Common myeloid progenitor, CD34-positive (primary cell): ENCODE measurements around the gene POLR1C.
A peak's percentile ranks its signal among the peaks of the same experiment; 100 is the strongest.

ENCODE experiments used
- CTCF ChIA-PET: fragments of 350-600 bp; sonication (Branson Sonifier 250); formaldehyde crosslinking; loops from one replicate; lab custom pipeline; 2021; ENCODE audit warnings: antibody characterized with exemption; lab: Charles Lee
- POLR2A ChIA-PET: fragments of 350-600 bp; sonication (Branson Sonifier 250); formaldehyde crosslinking; loops from one replicate; lab custom pipeline; 2021; ENCODE audit warnings: antibody characterized with exemption; lab: Charles Lee
- DNase-seq, 3 donors: peaks; one replicate each; pipeline versions ENCODE4 v3.0.0 to v3.0.0-alpha.2; 2013
- H3K27ac ChIP-seq, 2 experiments: 1 replicate in 1 of 2; 2 replicates in 1 of 2; pipeline ENCODE4 v1.7.0; 2013; ENCODE audit warnings: inconsistent platforms in 2 of 2, low read length in 2 of 2, mild to moderate bottlenecking in 2 of 2, low read depth in 1 of 2, moderate library complexity in 1 of 2; ENCODE audit not compliant: severe bottlenecking in 2 of 2, insufficient read depth in 1 of 2, poor library complexity in 1 of 2
- H3K27me3 ChIP-seq, 5 experiments: replicated peaks in 2 of 5; 1 replicate in 3 of 5; 2 replicates in 2 of 5; pipeline versions ENCODE4 v1.6.1 to v1.7.0; 2013; ENCODE audit warnings: low read length in 4 of 5, mild to moderate bottlenecking in 2 of 5, moderate library complexity in 2 of 5, inconsistent platforms in 1 of 5; ENCODE audit not compliant: insufficient read depth in 5 of 5, control insufficient read depth in 4 of 5
- H3K36me3 ChIP-seq, 4 experiments: 1 replicate in 2 of 4; 2 replicates in 2 of 4; pipeline versions ENCODE4 v1.6.1 to v1.7.0; 2013; ENCODE audit warnings: low read length in 3 of 4, control low read depth in 1 of 4, mild to moderate bottlenecking in 1 of 4; ENCODE audit not compliant: control insufficient read depth in 4 of 4, insufficient read depth in 4 of 4
- H3K4me1 ChIP-seq, 4 experiments: 1 replicate in 3 of 4; 2 replicates in 1 of 4; pipeline versions ENCODE4 v1.6.1 to v1.7.1; 2013; ENCODE audit warnings: low read length in 3 of 4, mild to moderate bottlenecking in 3 of 4, control low read depth in 1 of 4, inconsistent platforms in 1 of 4, moderate library complexity in 1 of 4; ENCODE audit not compliant: control insufficient read depth in 4 of 4, insufficient read depth in 4 of 4; ENCODE audit errors: control extremely low read depth in 1 of 4
- H3K4me3 ChIP-seq, 7 experiments: 1 replicate in 4 of 7; 2 replicates in 3 of 7; pipeline versions ENCODE4 v1.5.1 to v1.7.0; 2013; ENCODE audit warnings: mild to moderate bottlenecking in 7 of 7, low read length in 6 of 7, moderate library complexity in 6 of 7, inconsistent platforms in 2 of 7, low read depth in 2 of 7, control low read depth in 1 of 7; ENCODE audit not compliant: insufficient read depth in 4 of 7, control insufficient read depth in 1 of 7; ENCODE audit errors: extremely low read depth in 1 of 7
- H3K9me3 ChIP-seq, 5 experiments: 1 replicate in 4 of 5; 2 replicates in 1 of 5; pipeline versions ENCODE4 v1.6.1 to v1.7.1; 2013; ENCODE audit warnings: low read length in 4 of 5, mild to moderate bottlenecking in 2 of 5, inconsistent platforms in 1 of 5, low read depth in 1 of 5, moderate library complexity in 1 of 5; ENCODE audit not compliant: control insufficient read depth in 4 of 5, insufficient read depth in 2 of 5; ENCODE audit errors: control extremely low read depth in 1 of 5
- WGBS: methylation state at CpG from one replicate; pipeline ENCODE4 v1.1.5; 2013; ENCODE audit not compliant: insufficient coverage; 5-methylcytosine and 5-hydroxymethylcytosine counted together

Gene POLR1C

GRCh38 chr6:43515808-43516207 is 1.1 kb upstream of the POLR1C start:
- Histone ChIP-seq H3K36me3 (peaks cover 16 to 64% (median 51%) of the 10 kb centered on the region in 4 experiments), H3K4me3 (peak overlapping the region; percentile 4 to 100 (median 99)), H3K27ac (peak overlapping the region; percentile 95 to 97), H3K4me1 (peaks cover 16 to 37% (median 25%) of the 10 kb centered on the region in 4 experiments), H3K27me3 (peaks cover 0 to 1% (median 0%) of the 10 kb centered on the region in 5 experiments), H3K9me3 (no peaks in the 10 kb centered on the region)
- POLR2A ChIA-PET, result no interaction called here
- CTCF ChIA-PET, result interaction anchor here (0.8 to 2.1 kb wide), 3 partner anchors 9 to 61 kb away, joined by 3 to 10 read pairs (median 3); partner anchors contain the start of gene DLK2
- WGBS, result 88% methylated on average over 7 of the region's 9 CpGs
- no peak for DNase-seq

GRCh38 chr6:43516367-43516696 is 557 bp upstream of the POLR1C start:
- peak overlapping the region; percentile 95 to 97 for H3K27ac ChIP-seq
- 0% methylated on average over 9 of the region's 10 CpGs for WGBS
- H3K9me3 ChIP-seq, result no peaks in the 10 kb centered on the region
- POLR2A ChIA-PET, result interaction anchor here (0.5 to 0.6 kb wide), 2 partner anchors 95 to 172 kb away, joined by 3 to 4 read pairs; no protein-coding TSS in a partner anchor
- no peaks in the 10 kb centered on the region for H3K27me3 ChIP-seq
- peaks cover 21 to 64% (median 52%) of the 10 kb centered on the region in 4 experiments for H3K36me3 ChIP-seq
- peak overlapping the region; percentile 92 to 100 (median 99) for H3K4me3 ChIP-seq
- CTCF ChIA-PET, result interaction anchor here (0.8 to 2.1 kb wide), 3 partner anchors 10 to 62 kb away, joined by 3 to 10 read pairs (median 3); partner anchors contain the start of gene DLK2
- peaks cover 16 to 37% (median 24%) of the 10 kb centered on the region in 4 experiments for H3K4me1 ChIP-seq
- no peak for DNase-seq

GRCh38 chr6:43517505-43518357 is 842 bp downstream of the POLR1C start:
- peak in 1 of 3 donors; percentile 25 for DNase-seq
- Histone ChIP-seq H3K27ac (peak overlapping the region; percentile 95 to 97), H3K4me3 (peak overlapping the region; percentile 92 to 100 (median 99)), H3K4me1 (peaks cover 16 to 30% (median 22%) of the 10 kb centered on the region in 4 experiments), H3K36me3 (peaks cover 27 to 64% (median 54%) of the 10 kb centered on the region in 4 experiments), H3K27me3 (no peaks in the 10 kb centered on the region), H3K9me3 (no peaks in the 10 kb centered on the region)
- POLR2A ChIA-PET, result no interaction called here
- CTCF ChIA-PET, result interaction anchor here (0.9 to 1.0 kb wide), 2 partner anchors 127 to 148 kb away, joined by 3 to 4 read pairs; no protein-coding TSS in a partner anchor
- 7% methylated on average over 10 of the region's 10 CpGs for WGBS

- WGBS, result 95% methylated on average over 8 of the region's 8 CpGs
- Histone ChIP-seq H3K4me1 (peaks cover 16 to 29% (median 22%) of the 10 kb centered on the region in 4 experiments), H3K27me3 (no peaks in the 10 kb centered on the region), H3K4me3 (no peak overlapping the region), H3K9me3 (no peaks in the 10 kb centered on the region), H3K27ac (no peak overlapping the region), H3K36me3 (peaks cover 18 to 64% (median 58%) of the 10 kb centered on the region in 4 experiments)
- ChIA-PET POLR2A (no interaction called here), CTCF (no interaction called here)
- DNase-seq, result no peak
Measured at GRCh38 chr6:43520097-43520496, 3.2 kb downstream of the POLR1C start.

GRCh38 chr6:43521836-43522235 is 4.9 kb downstream of the POLR1C start:
- Histone ChIP-seq H3K4me1 (peaks cover 10 to 15% (median 12%) of the 10 kb centered on the region in 4 experiments), H3K36me3 (peaks cover 26 to 75% (median 69%) of the 10 kb centered on the region in 4 experiments), H3K9me3 (no peaks in the 10 kb centered on the region), H3K27me3 (no peaks in the 10 kb centered on the region), H3K27ac (no peak overlapping the region), H3K4me3 (no peak overlapping the region)
- DNase-seq, result no peak
- POLR2A ChIA-PET, result no interaction called here
- CTCF ChIA-PET, result interaction anchor here (0.7 to 1.6 kb wide), 2 partner anchors 9 to 63 kb away, joined by 3 to 4 read pairs; no protein-coding TSS in a partner anchor
- 100% methylated on average over 2 of the region's 2 CpGs for WGBS

GRCh38 chr6:43522547-43523261 is 5.8 kb downstream of the POLR1C start:
- CTCF ChIA-PET, result no interaction called here
- WGBS, result 90% methylated on average over 6 of the region's 8 CpGs
- peaks cover 27 to 83% (median 76%) of the 10 kb centered on the region in 4 experiments for H3K36me3 ChIP-seq

More at GRCh38 chr6:43522547-43523261, 5.8 kb downstream of the POLR1C start:
- no peaks in the 10 kb centered on the region for H3K9me3 ChIP-seq
- no peak overlapping the region for H3K27ac ChIP-seq
- no peak for DNase-seq
- POLR2A ChIA-PET, result no interaction called here
- H3K4me3 ChIP-seq, result no peak overlapping the region
- H3K4me1 ChIP-seq, result peaks cover 8 to 11% (median 9%) of the 10 kb centered on the region in 4 experiments
- no peaks in the 10 kb centered on the region for H3K27me3 ChIP-seq
